Neural crest cell (in vitro differentiated cells): ENCODE measurements around the gene PTCH1. TPM values are rescaled to one million over a fixed set of nuclear protein-coding genes. Genes with fewer than 3 reads are reported as not detected.

Experiments
- DNase-seq: peaks from one replicate; pipeline ENCODE4 v3.0.0; 2021; ENCODE audit warnings: low read depth, mixed read lengths, low spot score
- H3K27ac Mint-ChIP-seq: one replicate; pipeline ENCODE4 v1.8.0; 2021; ENCODE audit warnings: mild to moderate bottlenecking, mixed read lengths; ENCODE audit not compliant: unreplicated experiment
- H3K27me3 Mint-ChIP-seq: 2 replicates; pipeline ENCODE4 v1.8.0; 2021; ENCODE audit warnings: low read depth, mild to moderate bottlenecking, mixed read lengths
- H3K36me3 Mint-ChIP-seq: 2 replicates; pipeline ENCODE4 v1.8.0; 2021; ENCODE audit warnings: low read depth, mild to moderate bottlenecking, mixed read lengths
- H3K4me1 Mint-ChIP-seq: 2 replicates; pipeline ENCODE4 v1.8.0; 2021; ENCODE audit warnings: mixed read lengths
- H3K4me3 Mint-ChIP-seq: one replicate; pipeline ENCODE4 v1.8.0; 2021; ENCODE audit warnings: mild to moderate bottlenecking, mixed read lengths
- H3K9me3 Mint-ChIP-seq: 2 replicates; pipeline ENCODE4 v1.8.0; 2021; ENCODE audit warnings: mixed read lengths
- CTCF ChIP-seq: fragments of 200-600 bp; sonication (generic); conservative IDR thresholded peaks from 2 replicates; pipeline ENCODE4 v1.5.0; 2021; ENCODE audit warnings: antibody characterized with exemption, mild to moderate bottlenecking
- total RNA-seq: library from RNA; stranded (reverse); gene quantifications from 2 replicates; pipeline ENCODE4 v1.2.1, GENCODE V29; 2021

The PTCH1 gene
- total RNA-seq, 1 donor from 2014 or later, result 75.6 TPM

DNA sequence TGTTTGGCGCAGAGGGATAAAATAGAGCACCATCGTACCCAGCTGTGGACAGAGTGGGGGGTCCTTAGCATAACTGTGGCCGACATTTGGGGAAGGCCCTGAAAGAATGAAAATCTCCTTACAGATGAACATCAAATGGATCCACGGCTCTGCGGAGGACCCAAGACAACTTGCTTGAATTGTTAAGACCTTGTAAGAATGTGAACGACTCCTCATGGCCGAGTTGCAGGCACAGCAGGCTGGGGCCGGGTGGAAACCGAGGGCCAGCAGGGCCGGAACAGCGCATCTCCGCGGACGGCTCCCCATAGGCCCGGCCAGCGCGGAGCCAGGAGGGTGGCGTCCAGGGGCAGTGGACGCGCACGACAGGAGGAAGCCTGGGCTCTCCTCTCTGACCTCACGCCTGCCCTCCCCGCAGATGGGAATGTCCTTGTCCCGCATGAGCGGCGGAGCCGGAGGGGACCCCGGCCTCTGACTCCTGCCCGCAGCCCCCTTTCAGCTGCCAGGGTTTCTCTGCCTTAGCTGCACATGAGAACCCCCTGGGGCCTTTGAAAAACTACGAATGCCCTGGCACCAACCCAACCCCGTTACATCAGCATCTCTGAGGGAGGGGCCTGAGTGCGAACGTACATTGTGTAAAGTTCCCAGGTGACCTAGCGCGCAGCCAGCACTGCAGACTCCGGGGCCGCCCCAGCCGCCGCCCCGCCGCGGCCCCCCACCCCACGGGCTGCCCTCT lies 36.2 kb upstream of the PTCH1 start:
- no peak for DNase-seq
- TF ChIP-seq CTCF, result no peak
- H3K27ac Mint-ChIP-seq, result no peak overlapping the region
- peaks cover 12% of the 10 kb centered on the region for H3K9me3 Mint-ChIP-seq
- H3K4me3 Mint-ChIP-seq, result no peak overlapping the region
- H3K36me3 Mint-ChIP-seq, result peaks cover 14% of the 10 kb centered on the region
- H3K27me3 Mint-ChIP-seq, result peaks cover 67% of the 10 kb centered on the region
- peaks cover 10% of the 10 kb centered on the region for H3K4me1 Mint-ChIP-seq

DNA sequence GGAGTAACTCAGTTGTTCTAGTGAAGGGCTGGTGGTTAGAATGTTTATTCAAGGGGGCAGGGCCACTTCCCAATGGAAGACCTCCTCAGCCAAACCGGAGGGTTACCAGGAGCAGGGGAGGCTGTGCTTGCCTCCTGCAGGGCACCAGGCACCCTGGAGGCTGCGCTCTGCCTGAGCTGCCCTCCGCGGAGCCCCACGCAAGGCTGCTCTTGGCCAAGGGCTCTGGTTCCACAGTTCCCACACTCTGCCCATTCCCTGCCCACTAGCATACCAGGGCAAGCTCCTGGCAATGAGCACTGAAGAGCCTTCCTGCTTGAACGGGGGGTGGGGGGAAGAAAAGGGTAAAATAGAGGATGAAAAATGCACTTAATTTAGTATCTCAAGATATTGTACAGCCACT lies 35.5 kb upstream of the PTCH1 start:
- Mint-ChIP-seq H3K36me3 (peaks cover 12% of the 10 kb centered on the region), H3K4me1 (peaks cover 8% of the 10 kb centered on the region), H3K9me3 (peaks cover 10% of the 10 kb centered on the region), H3K27ac (no peak overlapping the region), H3K27me3 (peaks cover 65% of the 10 kb centered on the region), H3K4me3 (no peak overlapping the region)
- TF ChIP-seq CTCF, result no peak
- DNase-seq, result no peak

DNA sequence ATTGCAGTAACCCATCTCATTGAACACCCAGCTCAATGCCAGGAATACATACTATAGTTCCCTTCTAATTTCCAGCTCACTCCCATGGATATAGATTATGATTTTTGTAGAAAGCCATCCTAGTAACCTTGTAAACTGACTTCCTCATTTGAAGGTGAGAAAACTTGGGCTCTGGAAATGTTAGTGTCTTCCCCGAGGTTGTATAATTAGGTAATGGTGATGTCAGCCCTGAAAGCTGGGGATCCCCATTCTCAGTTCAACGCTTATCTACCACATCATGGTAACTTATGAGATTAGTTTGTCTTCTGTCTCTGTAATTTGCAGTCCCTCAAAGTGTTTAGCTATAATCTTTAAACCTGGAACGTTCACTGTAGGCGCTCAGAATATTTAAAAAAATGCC lies 34.6 kb upstream of the PTCH1 start:
- peaks cover 59% of the 10 kb centered on the region for H3K27me3 Mint-ChIP-seq
- H3K4me1 Mint-ChIP-seq, result no peaks in the 10 kb centered on the region
- no peak for DNase-seq
- no peak overlapping the region for H3K4me3 Mint-ChIP-seq
- peaks cover 8% of the 10 kb centered on the region for H3K36me3 Mint-ChIP-seq
- no peak for TF ChIP-seq CTCF
- peaks cover 8% of the 10 kb centered on the region for H3K9me3 Mint-ChIP-seq
- H3K27ac Mint-ChIP-seq, result no peak overlapping the region

GRCh38 chr9:95545831-95546567 lies 29.2 kb upstream of the PTCH1 start:
- Mint-ChIP-seq H3K27me3 (peaks cover 5% of the 10 kb centered on the region), H3K27ac (no peak overlapping the region), H3K36me3 (no peaks in the 10 kb centered on the region), H3K4me3 (no peak overlapping the region), H3K9me3 (no peaks in the 10 kb centered on the region), H3K4me1 (peaks cover 10% of the 10 kb centered on the region)
- no peak for DNase-seq
- TF ChIP-seq CTCF, result no peak

DNA sequence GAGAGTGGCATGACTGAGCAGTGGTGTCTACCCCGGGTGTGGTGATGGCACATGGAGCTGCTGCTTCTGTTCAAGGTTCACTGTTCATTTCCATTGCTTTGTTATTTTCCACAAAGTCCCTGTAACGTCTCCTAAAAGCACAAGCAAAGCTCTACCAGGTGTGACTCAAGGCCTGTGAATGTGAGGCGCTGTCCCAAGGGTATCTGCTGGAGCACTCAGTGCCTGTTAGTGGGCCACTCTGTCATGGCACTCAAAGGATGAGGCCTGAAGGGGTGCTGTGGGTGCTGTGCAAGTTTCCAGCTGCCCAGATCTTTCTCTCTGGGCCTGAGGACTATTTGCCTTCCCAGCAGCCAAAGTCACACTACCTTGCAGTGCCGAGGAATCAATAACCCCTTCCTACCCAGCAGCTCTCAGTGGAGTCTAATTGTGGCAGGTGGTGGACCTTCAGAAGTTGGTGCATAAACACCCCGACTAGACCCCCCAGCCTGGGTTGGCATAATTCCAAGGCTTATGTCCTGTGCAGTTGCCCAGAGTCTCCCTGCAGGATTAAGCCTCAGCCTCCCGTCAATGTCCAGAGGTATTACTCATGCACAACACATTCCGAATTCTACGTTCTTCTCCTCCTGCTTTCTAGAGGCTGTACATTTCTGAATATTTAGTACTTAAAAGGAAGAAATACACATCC lies 17.4 kb upstream of the PTCH1 start:
- no peak for DNase-seq
- Mint-ChIP-seq H3K27ac (no peak overlapping the region), H3K4me1 (no peaks in the 10 kb centered on the region), H3K9me3 (no peaks in the 10 kb centered on the region), H3K36me3 (no peaks in the 10 kb centered on the region), H3K27me3 (no peaks in the 10 kb centered on the region), H3K4me3 (no peak overlapping the region)
- no peak for TF ChIP-seq CTCF
